Astrocyte of the cerebellum (primary cell): ENCODE data around the gene ENOX1.

Source experiments
- DNase-seq: peaks from one replicate; pipeline ENCODE4 v3.0.0-alpha.2; 2011; ENCODE audit warnings: low read depth
- H3K4me3 ChIP-seq: 2 replicates; pipeline ENCODE4 v1.5.1; 2011; ENCODE audit warnings: mild to moderate bottlenecking, low read depth, low read length, moderate library complexity
- in situ Hi-C: cut with HindIII; loops from 2 replicates; pipeline ENCODE4 v1.10.0; 2017; ENCODE audit warnings: low sequenced_read_pairs
- TF ChIP-seq, protein P1 (sequence below): IDR thresholded peaks from 2 replicates; pipeline ENCODE4 v1.5.1; 2012; ENCODE audit warnings: low read length, low read depth, moderate library complexity, mild to moderate bottlenecking; ENCODE audit errors: missing control alignments

Gene ENOX1

DNA sequence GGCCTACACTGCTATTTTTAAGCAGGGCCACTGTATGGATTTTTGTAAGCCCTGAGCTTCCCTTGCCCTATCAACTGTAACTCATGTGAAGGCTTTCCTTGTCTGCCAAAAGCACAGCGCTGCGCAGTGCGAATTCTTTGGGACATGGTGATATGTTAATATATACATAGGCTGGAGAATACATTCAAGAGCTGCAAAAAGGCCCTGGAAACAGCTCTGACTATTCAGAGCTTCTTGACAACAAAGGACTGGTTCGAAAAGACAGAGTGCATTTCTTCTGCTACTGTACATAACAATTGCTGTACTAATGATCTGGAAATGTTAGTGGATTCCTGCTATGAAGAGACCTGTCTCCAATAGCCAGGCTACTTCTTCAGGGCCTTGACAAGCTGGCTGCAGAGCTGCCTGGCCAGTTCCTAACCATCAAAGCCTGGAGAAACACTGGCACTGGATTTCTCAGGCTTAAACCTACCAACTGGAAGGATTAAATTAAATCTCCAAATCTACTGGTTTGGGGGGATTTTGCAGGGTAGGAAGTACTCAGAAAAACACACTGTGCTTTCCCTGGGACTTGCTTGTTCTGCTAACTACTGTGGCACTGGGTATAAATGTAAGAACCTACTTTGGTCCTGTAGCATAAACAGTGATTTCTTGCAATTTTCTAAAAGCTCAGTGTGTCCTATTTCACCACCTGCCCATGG lies 516.5 kb downstream of the ENOX1 start:
- in situ Hi-C loops = no loop called here
- DNase-seq = no peak
- TF ChIP-seq, protein P1, sequence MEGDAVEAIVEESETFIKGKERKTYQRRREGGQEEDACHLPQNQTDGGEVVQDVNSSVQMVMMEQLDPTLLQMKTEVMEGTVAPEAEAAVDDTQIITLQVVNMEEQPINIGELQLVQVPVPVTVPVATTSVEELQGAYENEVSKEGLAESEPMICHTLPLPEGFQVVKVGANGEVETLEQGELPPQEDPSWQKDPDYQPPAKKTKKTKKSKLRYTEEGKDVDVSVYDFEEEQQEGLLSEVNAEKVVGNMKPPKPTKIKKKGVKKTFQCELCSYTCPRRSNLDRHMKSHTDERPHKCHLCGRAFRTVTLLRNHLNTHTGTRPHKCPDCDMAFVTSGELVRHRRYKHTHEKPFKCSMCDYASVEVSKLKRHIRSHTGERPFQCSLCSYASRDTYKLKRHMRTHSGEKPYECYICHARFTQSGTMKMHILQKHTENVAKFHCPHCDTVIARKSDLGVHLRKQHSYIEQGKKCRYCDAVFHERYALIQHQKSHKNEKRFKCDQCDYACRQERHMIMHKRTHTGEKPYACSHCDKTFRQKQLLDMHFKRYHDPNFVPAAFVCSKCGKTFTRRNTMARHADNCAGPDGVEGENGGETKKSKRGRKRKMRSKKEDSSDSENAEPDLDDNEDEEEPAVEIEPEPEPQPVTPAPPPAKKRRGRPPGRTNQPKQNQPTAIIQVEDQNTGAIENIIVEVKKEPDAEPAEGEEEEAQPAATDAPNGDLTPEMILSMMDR = no peak
- H3K4me3 ChIP-seq = no peak overlapping the region

DNA sequence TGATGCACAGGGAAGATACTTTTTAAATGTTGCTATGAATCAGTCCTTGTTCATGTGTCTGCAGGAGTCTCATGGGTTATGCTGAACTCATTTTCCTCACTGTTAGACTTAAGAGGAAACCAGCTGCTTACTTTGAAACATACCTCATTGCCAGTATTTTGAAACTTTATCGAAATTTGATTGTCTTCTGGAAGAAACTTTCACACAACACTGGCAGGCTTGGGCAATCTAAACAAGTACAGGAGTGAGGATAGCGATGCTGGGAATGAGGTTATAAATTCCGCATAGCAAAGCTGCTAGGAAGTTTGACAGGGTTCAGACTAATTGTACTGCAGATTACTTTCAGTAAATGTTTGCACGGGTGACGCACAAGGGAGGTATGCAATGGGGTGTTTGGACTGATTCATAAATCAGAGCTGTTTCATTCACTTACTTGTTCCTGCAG lies 517.7 kb downstream of the ENOX1 start:
- in situ Hi-C loops = no loop called here
- H3K4me3 ChIP-seq = no peak overlapping the region
- TF ChIP-seq, protein P1 = no peak
- DNase-seq = peak; percentile 91

DNA sequence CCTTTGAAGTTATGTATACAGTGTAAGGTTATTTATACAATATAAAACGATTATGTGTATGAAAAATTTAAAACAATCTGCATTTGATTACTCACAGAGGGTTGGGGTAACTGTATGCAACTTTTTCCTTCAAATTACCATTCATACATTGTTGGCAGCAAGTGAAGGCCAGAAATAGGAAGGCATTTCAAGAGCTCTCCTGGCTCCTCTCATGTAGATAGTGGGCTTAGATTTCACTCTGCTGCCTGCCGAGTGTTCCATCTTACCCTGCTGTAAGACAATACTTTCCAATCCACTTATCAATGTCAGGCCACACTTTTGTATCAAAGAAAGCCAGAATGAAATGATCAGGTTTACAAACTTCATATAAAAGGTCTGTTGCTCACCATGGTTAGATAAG lies 518.1 kb downstream of the ENOX1 start:
- in situ Hi-C loops = no loop called here
- H3K4me3 ChIP-seq = no peak overlapping the region
- TF ChIP-seq, protein P1 = no peak
- no peak for DNase-seq

DNA sequence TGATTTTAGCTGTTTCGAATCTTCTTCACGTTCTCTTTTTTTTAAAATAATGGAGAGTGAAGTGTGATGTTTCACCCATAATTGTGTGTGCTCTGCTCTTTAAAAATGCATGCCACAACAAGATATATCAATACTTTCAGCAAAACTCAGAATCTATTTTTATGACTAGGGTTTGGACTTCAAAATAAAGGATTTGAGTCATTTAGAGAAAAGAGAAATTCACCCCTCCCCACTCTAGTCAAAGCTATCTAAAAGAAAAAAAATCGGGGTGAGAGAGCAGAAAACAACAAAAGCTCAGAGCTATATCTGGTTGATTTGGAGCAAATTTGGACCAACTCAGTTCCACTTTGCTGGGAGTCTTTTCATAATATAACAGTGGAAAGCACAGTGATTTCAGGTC lies 518.9 kb downstream of the ENOX1 start:
- no peak for DNase-seq
- in situ Hi-C loops = no loop called here
- TF ChIP-seq, protein P1 = no peak
- no peak overlapping the region for H3K4me3 ChIP-seq

DNA sequence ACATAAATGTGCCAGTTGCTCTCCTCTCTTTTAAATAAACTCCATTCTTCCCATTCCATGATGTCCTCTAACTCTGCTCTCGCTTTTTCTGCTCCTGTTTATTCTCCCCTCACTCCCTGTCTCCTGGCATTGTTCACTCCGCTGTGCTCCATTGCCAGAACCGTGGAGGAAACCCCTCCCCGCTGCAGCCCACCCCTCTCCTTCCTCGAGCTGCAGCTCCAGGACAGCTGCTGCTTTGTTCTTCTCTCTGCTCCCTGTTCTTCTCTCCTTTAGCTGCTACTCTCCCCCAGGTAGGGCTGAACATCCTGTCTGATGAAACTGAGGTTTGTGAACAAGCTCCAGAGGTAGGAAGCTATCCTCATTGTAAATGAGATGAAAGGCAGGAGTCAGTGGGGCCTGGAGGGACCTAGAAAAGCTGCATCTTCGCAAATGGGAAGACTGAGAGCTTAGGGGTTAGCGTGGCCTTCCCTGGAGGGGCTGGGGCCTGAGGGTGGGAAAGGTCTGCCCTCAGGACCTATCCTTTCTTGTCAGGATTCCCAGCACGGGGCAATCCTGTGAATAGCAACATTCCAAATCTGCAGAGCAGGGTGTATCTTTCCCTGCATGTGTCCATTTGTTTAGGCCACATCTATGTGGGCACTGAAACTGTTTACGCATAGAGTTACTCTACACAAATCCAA lies 519.7 kb downstream of the ENOX1 start:
- TF ChIP-seq, protein P1 = no peak

DNA sequence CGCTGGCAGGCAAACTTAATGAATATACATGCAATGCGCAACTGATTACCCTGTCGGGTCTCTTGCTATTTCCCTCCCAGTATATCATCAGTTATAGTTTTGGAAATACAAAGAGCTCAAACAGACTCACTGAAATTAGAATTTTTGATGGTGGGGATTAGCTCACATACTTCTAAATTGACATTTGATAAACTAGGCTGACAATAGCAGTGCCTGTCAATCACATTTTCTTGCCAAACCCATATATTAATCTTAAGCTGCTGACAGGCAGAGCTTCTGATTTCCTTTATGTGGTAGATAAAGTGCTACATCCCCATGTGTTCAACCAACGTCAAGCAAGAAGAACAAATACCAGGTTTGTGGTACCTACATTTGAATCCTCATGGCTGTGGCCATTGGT lies 521.7 kb downstream of the ENOX1 start:
- TF ChIP-seq, protein P1 = no peak
- no peak overlapping the region for H3K4me3 ChIP-seq
- in situ Hi-C loops = no loop called here
- no peak for DNase-seq

More for the DNA sequence above, 519.7 kb downstream of the ENOX1 start:
- no peak for DNase-seq
- no peak overlapping the region for H3K4me3 ChIP-seq
- in situ Hi-C loops = no loop called here
